H1 (cell line): Measurements from ENCODE around the gene MICALL2. TPM values are rescaled to one million over a fixed set of nuclear protein-coding genes. Genes with fewer than 3 reads are reported as not detected.

Source experiments
- CTCF ChIA-PET: fragments of 300-600 bp; sonication (Branson Sonifier 250); formaldehyde crosslinking; loops from one replicate; lab custom pipeline; 2021; ENCODE audit not compliant: partially characterized antibody; lab: Charles Lee
- POLR2A ChIA-PET: fragments of 300-600 bp; sonication (Branson Sonifier 250); formaldehyde crosslinking; loops from one replicate; lab custom pipeline; 2021; ENCODE audit warnings: inconsistent platforms; ENCODE audit not compliant: partially characterized antibody; lab: Charles Lee
- DNase-seq, 2 experiments: peaks; one replicate each; pipeline versions ENCODE4 v3.0.0 to v3.0.0-alpha.2; 2010 to 2022; ENCODE audit warnings: low spot score in 2 of 2, low read depth in 1 of 2, mixed read lengths in 1 of 2
- FAIRE-seq: peaks from 2 replicates; lab custom pipeline; 2011; peaks lifted over from hg19 to GRCh38; lab: Jason Lieb, UNC
- H2AFZ ChIP-seq: 2 replicates; pipeline ENCODE4 v1.8.1; 2012; ENCODE audit warnings: low read length, inconsistent platforms
- H2AK5ac ChIP-seq: 2 replicates; pipeline ENCODE4 v1.6.1; 2013; ENCODE audit warnings: low read depth, low read length
- H2BK120ac ChIP-seq: replicated peaks from 2 replicates; pipeline ENCODE3; 2013; ENCODE audit warnings: low read depth, low read length, inconsistent platforms
- H2BK12ac ChIP-seq: 2 replicates; pipeline ENCODE4 v1.6.1; 2013; ENCODE audit warnings: low read depth, low read length
- H2BK15ac ChIP-seq: 2 replicates; pipeline ENCODE4 v1.6.1; 2013; ENCODE audit warnings: low read length
- H2BK20ac ChIP-seq: 2 replicates; pipeline ENCODE4 v1.6.1; 2013; ENCODE audit warnings: low read length
- H2BK5ac ChIP-seq: 2 replicates; pipeline ENCODE4 v1.6.1; 2013; ENCODE audit warnings: low read depth, low read length
- H3K14ac ChIP-seq: 2 replicates; pipeline ENCODE4 v1.6.1; 2013; ENCODE audit warnings: inconsistent platforms; ENCODE audit not compliant: insufficient read length
- H3K18ac ChIP-seq: 2 replicates; pipeline ENCODE4 v1.6.1; 2013; ENCODE audit warnings: low read length; ENCODE audit errors: extremely low read depth
- H3K23ac ChIP-seq: 2 replicates; pipeline ENCODE4 v1.6.1; 2013; ENCODE audit warnings: inconsistent platforms; ENCODE audit not compliant: insufficient read length
- H3K23me2 ChIP-seq: 2 replicates; pipeline ENCODE4 v1.6.1; 2013; ENCODE audit warnings: low read depth, low read length
- H3K27ac ChIP-seq: 2 replicates; pipeline ENCODE4 v1.6.1; 2011; ENCODE audit warnings: low read depth, low read length, inconsistent platforms
- H3K27me3 ChIP-seq, 4 experiments: replicated peaks in 1 of 4; 1 replicate in 1 of 4; 2 replicates in 3 of 4; pipeline versions ENCODE4 v1.6.1 to v1.8.1; 2011 to 2013; ENCODE audit warnings: low read length in 3 of 4, mild to moderate bottlenecking in 3 of 4, inconsistent platforms in 2 of 4, mixed read lengths in 2 of 4, moderate library complexity in 1 of 4; ENCODE audit not compliant: control insufficient read depth in 3 of 4, insufficient read depth in 3 of 4; ENCODE audit errors: extremely low read depth in 1 of 4
- H3K36me3 ChIP-seq, 4 experiments: 2 replicates each; pipeline versions ENCODE4 v1.6.1 to v1.8.1; 2011 to 2013; ENCODE audit warnings: mild to moderate bottlenecking in 4 of 4, low read length in 3 of 4, moderate library complexity in 2 of 4, control low read depth in 1 of 4, inconsistent platforms in 1 of 4; ENCODE audit not compliant: insufficient read depth in 4 of 4, control insufficient read depth in 2 of 4
- H3K4ac ChIP-seq: replicated peaks from 2 replicates; pipeline ENCODE3; 2013; ENCODE audit warnings: low read length, low read depth, mixed read lengths, inconsistent platforms; ENCODE audit not compliant: insufficient read length
- H3K4me1 ChIP-seq, 4 experiments: replicated peaks in 1 of 4; 1 replicate in 1 of 4; 2 replicates in 3 of 4; pipeline versions ENCODE4 v1.6.1 to v1.8.1; 2011 to 2013; ENCODE audit warnings: low read length in 3 of 4, inconsistent platforms in 2 of 4, mixed read lengths in 1 of 4; ENCODE audit not compliant: insufficient read depth in 4 of 4, control insufficient read depth in 3 of 4
- H3K4me2 ChIP-seq, 2 experiments: 2 replicates each; pipeline versions ENCODE4 v1.6.1 to v1.8.1; 2011 to 2013; ENCODE audit warnings: low read depth in 2 of 2, low read length in 2 of 2, control low read depth in 1 of 2, inconsistent platforms in 1 of 2, mild to moderate bottlenecking in 1 of 2; ENCODE audit not compliant: insufficient read depth in 1 of 2
- H3K4me3 ChIP-seq, 4 experiments: fragments of 200-600, 300-600 bp in 1 of 4; sonication (generic), shearing (Covaris generic), sonication (Bioruptor Twin) in 1 of 4; 2 replicates each; pipeline versions ENCODE4 v1.5.1 to v1.8.1; 2011 to 2016; ENCODE audit warnings: low read length in 4 of 4, low read depth in 3 of 4, control low read depth in 2 of 4, inconsistent platforms in 2 of 4, mild to moderate bottlenecking in 2 of 4, mixed read lengths in 1 of 4, moderate library complexity in 1 of 4; ENCODE audit not compliant: insufficient read depth in 2 of 4; ENCODE audit errors: extremely low read depth in 1 of 4
- H3K56ac ChIP-seq: replicated peaks from 2 replicates; pipeline ENCODE3; 2013; ENCODE audit warnings: low read depth, mild to moderate bottlenecking, mixed read lengths, low read length, inconsistent platforms; ENCODE audit not compliant: insufficient read length
- H3K79me1 ChIP-seq: 2 replicates; pipeline ENCODE4 v1.6.1; 2013; ENCODE audit warnings: low read depth, low read length, control low read depth
- H3K79me2 ChIP-seq, 2 experiments: 2 replicates each; pipeline versions ENCODE4 v1.6.1 to v1.8.1; 2012 to 2013; ENCODE audit warnings: low read length in 2 of 2, mild to moderate bottlenecking in 2 of 2, inconsistent platforms in 1 of 2; ENCODE audit not compliant: insufficient read depth in 2 of 2, control insufficient read depth in 1 of 2
- H3K9ac ChIP-seq, 4 experiments: replicated peaks in 1 of 4; 1 replicate in 1 of 4; 2 replicates in 3 of 4; pipeline versions ENCODE4 v1.6.1 to v1.8.1; 2011 to 2013; ENCODE audit warnings: low read depth in 3 of 4, low read length in 3 of 4, control low read depth in 2 of 4, mild to moderate bottlenecking in 2 of 4, moderate library complexity in 2 of 4, inconsistent platforms in 1 of 4; ENCODE audit errors: extremely low read depth in 1 of 4
- H3K9me3 ChIP-seq, 2 experiments: 2 replicates each; pipeline versions ENCODE4 v1.6.1 to v1.8.1; 2012 to 2013; ENCODE audit warnings: mild to moderate bottlenecking in 2 of 2, moderate library complexity in 2 of 2, control low read depth in 1 of 2, inconsistent platforms in 1 of 2, low read depth in 1 of 2, low read length in 1 of 2, mixed read lengths in 1 of 2; ENCODE audit not compliant: insufficient read depth in 2 of 2
- H4K20me1 ChIP-seq, 2 experiments: replicated peaks in 1 of 2; 2 replicates each; pipeline versions ENCODE3 to v1.8.1; 2011 to 2013; ENCODE audit warnings: inconsistent platforms in 2 of 2, low read length in 2 of 2, mild to moderate bottlenecking in 1 of 2; ENCODE audit not compliant: insufficient read depth in 2 of 2, control insufficient read depth in 1 of 2
- H4K5ac ChIP-seq: 2 replicates; pipeline ENCODE4 v1.6.1; 2013; ENCODE audit warnings: low read length, low read depth, mixed read lengths, inconsistent platforms; ENCODE audit not compliant: insufficient read length
- H4K8ac ChIP-seq: 2 replicates; pipeline ENCODE4 v1.8.0; 2013; ENCODE audit warnings: mild to moderate bottlenecking, moderate library complexity, low read length, inconsistent platforms; ENCODE audit not compliant: insufficient read depth; ENCODE audit errors: extremely low read depth
- H4K91ac ChIP-seq: replicated peaks from 2 replicates; pipeline ENCODE3; 2013; ENCODE audit warnings: low read length, mixed read lengths, inconsistent platforms; ENCODE audit not compliant: insufficient read length
- BRCA1 ChIP-seq: IDR thresholded peaks from 2 replicates; pipeline ENCODE4 v1.6.1; 2012; ENCODE audit warnings: low read depth, low read length, improper control_type of control experiment
- KDM1A ChIP-seq: fragments of 200-600, 300-600 bp; sonication (generic); IDR thresholded peaks from 2 replicates; pipeline ENCODE4 v1.7.1; 2016; ENCODE audit warnings: mild to moderate bottlenecking, low read length, borderline replicate concordance
- TAF1 ChIP-seq: IDR thresholded peaks from 2 replicates; pipeline ENCODE4 v1.6.1; 2011; ENCODE audit warnings: mild to moderate bottlenecking, low read depth, low read length
- WGBS, 2 experiments: shearing (Covaris generic) in 1 of 2; methylation state at CpG; one replicate each; pipeline versions ENCODE4 v1.1.6 to v1.1.7; 2013 to 2015; ENCODE audit warnings: low lambda C conversion rate in 2 of 2, mixed read lengths in 2 of 2, inconsistent platforms in 1 of 2, low coverage in 1 of 2, missing lambda C conversion rate in 1 of 2; ENCODE audit not compliant: insufficient replicate concordance in 2 of 2, insufficient coverage in 1 of 2, insufficient read length in 1 of 2; ENCODE audit errors: extremely low coverage in 1 of 2, missing lambda C conversion rate in 1 of 2; 5-methylcytosine and 5-hydroxymethylcytosine counted together
- polyA plus RNA-seq, 7 experiments: library from polyadenylated mRNA; depleted of rRNA in 3 of 7; stranded (reverse) in 5 of 7; unstranded in 2 of 7; fragments of >200 nt in 5 of 7; fragments of 200-250 nt in 2 of 7; gene quantifications; 1 replicate in 5 of 7; 2 replicates in 1 of 7; 4 replicates in 1 of 7; pipeline versions ENCODE4 v1.2.1 to v1.2.3, GENCODE V29; 2011 to 2013; ENCODE audit warnings: missing spikeins in 2 of 7, mixed read lengths in 2 of 7
- total RNA-seq: library from RNA; stranded (reverse); fragmentation: NEBNext Ultra II Directional; extraction: Animal tissue kit (Norgen Biotek cat#: 25700); gene quantifications from 2 replicates; pipeline ENCODE4 v1.2.1, GENCODE V29; 2021

Gene MICALL2
- total and polyA plus RNA-seq, 2 of the 8 experiments (the other 6 are each of a cell fraction or from before 2014, with no cell fraction given): 5.3 to 8.5 TPM

DNA sequence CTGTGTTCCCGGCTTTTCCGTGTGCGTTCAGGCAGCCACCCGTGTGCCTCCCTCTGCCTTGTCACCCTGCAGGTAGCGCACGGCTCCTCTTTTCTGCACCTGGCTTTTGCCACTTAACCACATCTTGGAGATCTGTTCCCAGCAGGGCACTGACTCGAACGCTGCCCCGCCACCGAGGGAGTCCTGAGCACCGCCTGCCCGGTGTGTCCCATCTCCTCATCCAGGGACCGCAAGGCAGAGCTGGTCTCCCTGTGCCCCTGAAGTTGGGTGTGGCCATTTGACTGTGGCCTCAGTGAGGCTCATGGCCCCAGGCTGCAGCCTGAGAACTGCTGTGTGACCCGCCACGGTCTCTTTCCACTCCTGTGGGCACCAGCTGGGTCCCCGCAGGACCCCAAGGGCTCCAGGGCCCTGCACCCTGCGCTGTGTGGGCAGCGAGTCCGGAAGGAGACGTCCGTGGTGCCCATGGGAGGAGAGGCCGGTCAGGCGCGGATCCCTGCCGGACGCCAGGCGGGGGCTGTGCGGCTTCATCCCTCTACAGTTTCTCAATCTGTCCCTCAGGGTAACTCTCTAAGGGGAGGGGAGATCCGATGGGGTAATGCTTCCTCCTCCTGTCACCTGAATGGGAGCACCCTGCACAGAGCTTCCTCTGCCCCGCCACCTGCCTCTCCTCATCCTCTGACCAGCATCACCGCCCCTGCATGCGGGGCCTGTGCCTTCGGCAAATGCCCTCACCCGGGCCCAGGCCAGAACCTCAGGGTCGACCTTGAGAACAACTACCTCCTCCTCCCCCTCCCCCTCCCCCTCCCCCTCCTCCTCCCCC is 46.7 kb upstream of the MICALL2 start:
- WGBS, 2 experiments: 86% methylated on average over 28 of the region's 35 CpGs; no CpG with 5 or more reads in 1 of the 2 experiments
- no peak overlapping the region for H3K23ac ChIP-seq
- H3K4ac ChIP-seq: peak overlapping the region; percentile 90
- peak overlapping the region; percentile 45; the same call in 1 of the 2 replicates for H4K8ac ChIP-seq
- H3K4me1 ChIP-seq: peaks cover 3 to 15% (median 9%) of the 10 kb centered on the region in 4 experiments; a peak in 6 of 7 replicates
- peak overlapping the region; percentile 88 for H4K91ac ChIP-seq
- H3K79me2 ChIP-seq: peaks cover 10 to 29% of the 10 kb centered on the region in 2 experiments; a peak in 3 of 4 replicates
- H3K4me2 ChIP-seq: peak overlapping the region in 1 of 2 experiments; percentile 16; a peak in 1 of 4 replicates
- no peak overlapping the region for H2BK120ac ChIP-seq
- peak overlapping the region; percentile 97 for H2BK15ac ChIP-seq
- H2AFZ ChIP-seq: no peak overlapping the region
- H2AK5ac ChIP-seq: peak overlapping the region; percentile 56; the same call in 1 of the 2 replicates
- peak overlapping the region; percentile 38 for H3K18ac ChIP-seq
- H3K4me3 ChIP-seq: no peak overlapping the region
- no peak overlapping the region for H3K56ac ChIP-seq
- peak; percentile 47; the same call in 1 of the 2 replicates for TF ChIP-seq KDM1A
- 0 out of 2 replicates have a peak, but pooled peaks have one; percentile 2 for TF ChIP-seq TAF1
- TF ChIP-seq BRCA1: no peak
- peaks cover 10 to 22% of the 10 kb centered on the region in 2 experiments for H4K20me1 ChIP-seq
- ChIA-PET CTCF (interaction anchor here (0.6 to 2.5 kb wide), 15 partner anchors 7 to 1800 kb away, joined by 3 to 14 read pairs (median 4); partner anchors contain the start of gene TMEM184A), POLR2A (interaction anchor here (0.7 to 1.4 kb wide), 5 partner anchors 24 to 39 kb away, joined by 3 to 4 read pairs (median 3); no protein-coding TSS in a partner anchor)
- H2BK12ac ChIP-seq: peak overlapping the region; percentile 84; the same call in 1 of the 2 replicates
- H3K27ac ChIP-seq: 0 out of 2 replicates have a peak overlapping the region, but pooled peaks have one; percentile 45
- no peak overlapping the region for H3K14ac ChIP-seq
- peak in 1 of 2 experiments; percentile 66 for DNase-seq
- H2BK5ac ChIP-seq: peak overlapping the region; percentile 93
- H4K5ac ChIP-seq: peak overlapping the region; percentile 86
- H3K9me3 ChIP-seq: no peaks in the 10 kb centered on the region
- peaks cover 5 to 11% (median 8%) of the 10 kb centered on the region in 4 experiments; a peak in 6 of 8 replicates for H3K36me3 ChIP-seq
- H3K9ac ChIP-seq: no peak overlapping the region
- peaks cover 12% of the 10 kb centered on the region; the same call in 1 of the 2 replicates for H3K79me1 ChIP-seq
- peaks cover 5% of the 10 kb centered on the region; the same call in 1 of the 2 replicates for H3K23me2 ChIP-seq
- peak overlapping the region; percentile 86 for H2BK20ac ChIP-seq
- no peak for FAIRE-seq
- H3K27me3 ChIP-seq: no peaks in the 10 kb centered on the region
